Measurements from ENCODE around the gene ZNF586.
"Not testable (repeated sequence)": the region's sequence is repeated elsewhere in the genome, so short reads cannot be mapped to it uniquely, and the experiment has no call there.

ZNF586 gene

GRCh38 chr19:57796580-57796979 is 27.1 kb downstream of the ZNF586 start:
- peaks cover 20% of the 10 kb centered on the region for H3K36me3 ChIP-seq (ENCODE audit: insufficient read depth, low read length)
- not testable (repeated sequence) for H3K9ac ChIP-seq (ENCODE audit: low read depth, low read length); H3K9me3 ChIP-seq (ENCODE audit: insufficient read depth, low read depth, low read length); H3K27ac ChIP-seq (ENCODE audit: low read depth, low read length); H3K4me3 ChIP-seq (ENCODE audit: low read length); H3K27me3 ChIP-seq (ENCODE audit: insufficient read depth, low read length)
- 97% methylated on average over 1 of the region's 1 CpG for WGBS
- peaks cover 23% of the 10 kb centered on the region for H3K4me1 ChIP-seq (ENCODE audit: insufficient read depth, low read length)

GRCh38 chr19:57800696-57801095 is 31.2 kb downstream of the ZNF586 start:
- H3K27ac ChIP-seq (ENCODE audit: low read depth, low read length) = no peak overlapping the region
- peaks cover 45% of the 10 kb centered on the region for H3K4me1 ChIP-seq (ENCODE audit: insufficient read depth, low read length)
- no peaks in the 10 kb centered on the region for H3K27me3 ChIP-seq (ENCODE audit: insufficient read depth, low read length)
- 80% methylated on average over 5 of the region's 5 CpGs for WGBS
- H3K9me3 ChIP-seq (ENCODE audit: insufficient read depth, low read depth, low read length) = no peaks in the 10 kb centered on the region
- H3K4me3 ChIP-seq (ENCODE audit: low read length) = no peak overlapping the region
- no peak overlapping the region for H3K9ac ChIP-seq (ENCODE audit: low read depth, low read length)
- peaks cover 6% of the 10 kb centered on the region; the same call in 1 of the 2 replicates for H3K36me3 ChIP-seq (ENCODE audit: insufficient read depth, low read length)

GRCh38 chr19:57802269-57802668 is 32.8 kb downstream of the ZNF586 start:
- 59% methylated on average over 4 of the region's 4 CpGs for WGBS
- H3K27me3 ChIP-seq (ENCODE audit: insufficient read depth, low read length) = no peaks in the 10 kb centered on the region

GRCh38 chr19:57803265-57803593 is 33.8 kb downstream of the ZNF586 start:
- H3K9ac ChIP-seq (ENCODE audit: low read depth, low read length) = peak overlapping the region; percentile 88
- no peaks in the 10 kb centered on the region for H3K27me3 ChIP-seq (ENCODE audit: insufficient read depth, low read length)
- H3K4me1 ChIP-seq (ENCODE audit: insufficient read depth, low read length) = peaks cover 45% of the 10 kb centered on the region
- peaks cover 12% of the 10 kb centered on the region for H3K36me3 ChIP-seq (ENCODE audit: insufficient read depth, low read length)
- 3% methylated on average over 6 of the region's 6 CpGs for WGBS
- H3K4me3 ChIP-seq (ENCODE audit: low read length) = peak overlapping the region; percentile 63
- H3K9me3 ChIP-seq (ENCODE audit: insufficient read depth, low read depth, low read length) = no peaks in the 10 kb centered on the region
- H3K27ac ChIP-seq (ENCODE audit: low read depth, low read length) = peak overlapping the region; percentile 96

More at GRCh38 chr19:57802269-57802668, 32.8 kb downstream of the ZNF586 start:
- Histone ChIP-seq H3K9me3 (ENCODE audit: insufficient read depth, low read depth, low read length) (no peaks in the 10 kb centered on the region), H3K36me3 (ENCODE audit: insufficient read depth, low read length) (peaks cover 5% of the 10 kb centered on the region; the same call in 1 of the 2 replicates), H3K27ac (ENCODE audit: low read depth, low read length) (peak overlapping the region; percentile 72), H3K9ac (ENCODE audit: low read depth, low read length) (peak overlapping the region; percentile 33; the same call in 1 of the 2 replicates), H3K4me1 (ENCODE audit: insufficient read depth, low read length) (peaks cover 45% of the 10 kb centered on the region), H3K4me3 (ENCODE audit: low read length) (peak overlapping the region; percentile 11; the same call in 1 of the 2 replicates)

- Histone ChIP-seq H3K27ac (ENCODE audit: low read depth, low read length) (peak overlapping the region; percentile 96), H3K4me1 (ENCODE audit: insufficient read depth, low read length) (peaks cover 45% of the 10 kb centered on the region), H3K36me3 (ENCODE audit: insufficient read depth, low read length) (peaks cover 17% of the 10 kb centered on the region), H3K4me3 (ENCODE audit: low read length) (peak overlapping the region; percentile 63), H3K27me3 (ENCODE audit: insufficient read depth, low read length) (no peaks in the 10 kb centered on the region), H3K9me3 (ENCODE audit: insufficient read depth, low read depth, low read length) (no peaks in the 10 kb centered on the region), H3K9ac (ENCODE audit: low read depth, low read length) (peak overlapping the region; percentile 88)
- WGBS = under 1% methylated on average over 18 of the region's 19 CpGs
Observed at GRCh38 chr19:57803594-57804325, 34.3 kb downstream of the ZNF586 start.

- WGBS = 98% methylated on average over 2 of the region's 2 CpGs
- H3K27ac ChIP-seq (ENCODE audit: low read depth, low read length) = no peak overlapping the region
- peaks cover 41% of the 10 kb centered on the region for H3K36me3 ChIP-seq (ENCODE audit: insufficient read depth, low read length)
- H3K9ac ChIP-seq (ENCODE audit: low read depth, low read length) = no peak overlapping the region
- H3K9me3 ChIP-seq (ENCODE audit: insufficient read depth, low read depth, low read length) = no peaks in the 10 kb centered on the region
- H3K4me3 ChIP-seq (ENCODE audit: low read length) = no peak overlapping the region
- H3K27me3 ChIP-seq (ENCODE audit: insufficient read depth, low read length) = no peaks in the 10 kb centered on the region
- peaks cover 12% of the 10 kb centered on the region for H3K4me1 ChIP-seq (ENCODE audit: insufficient read depth, low read length)
Observed at GRCh38 chr19:57807541-57807940, 38.1 kb downstream of the ZNF586 start.

- 89% methylated on average over 16 of the region's 17 CpGs for WGBS
- Histone ChIP-seq H3K27ac (ENCODE audit: low read depth, low read length) (peak overlapping the region; percentile 23; the same call in 1 of the 2 replicates), H3K36me3 (ENCODE audit: insufficient read depth, low read length) (peaks cover 46% of the 10 kb centered on the region)
- H3K4me1 ChIP-seq (ENCODE audit: insufficient read depth, low read length); H3K9ac ChIP-seq (ENCODE audit: low read depth, low read length); H3K4me3 ChIP-seq (ENCODE audit: low read length); H3K27me3 ChIP-seq (ENCODE audit: insufficient read depth, low read length); H3K9me3 ChIP-seq (ENCODE audit: insufficient read depth, low read depth, low read length): not testable (repeated sequence)
Observed at GRCh38 chr19:57810410-57811295, 41.2 kb downstream of the ZNF586 start.

- 93% methylated on average over 3 of the region's 3 CpGs for WGBS
- Histone ChIP-seq H3K36me3 (ENCODE audit: insufficient read depth, low read length) (peaks cover 43% of the 10 kb centered on the region), H3K27me3 (ENCODE audit: insufficient read depth, low read length) (no peaks in the 10 kb centered on the region), H3K9ac (ENCODE audit: low read depth, low read length) (no peak overlapping the region), H3K4me3 (ENCODE audit: low read length) (no peak overlapping the region), H3K27ac (ENCODE audit: low read depth, low read length) (no peak overlapping the region), H3K9me3 (ENCODE audit: insufficient read depth, low read depth, low read length) (no peaks in the 10 kb centered on the region), H3K4me1 (ENCODE audit: insufficient read depth, low read length) (peaks cover 5% of the 10 kb centered on the region; the same call in 1 of the 2 replicates)
Observed at GRCh38 chr19:57812226-57812625, 42.8 kb downstream of the ZNF586 start.

- not testable (repeated sequence) for H3K27ac ChIP-seq (ENCODE audit: low read depth, low read length); H3K4me1 ChIP-seq (ENCODE audit: insufficient read depth, low read length); H3K9me3 ChIP-seq (ENCODE audit: insufficient read depth, low read depth, low read length); H3K27me3 ChIP-seq (ENCODE audit: insufficient read depth, low read length); H3K9ac ChIP-seq (ENCODE audit: low read depth, low read length)
- 97% methylated on average over 11 of the region's 13 CpGs for WGBS
- Histone ChIP-seq H3K4me3 (ENCODE audit: low read length) (peak overlapping the region; percentile 94), H3K36me3 (ENCODE audit: insufficient read depth, low read length) (peaks cover 34% of the 10 kb centered on the region)
Observed at GRCh38 chr19:57812975-57813820, 43.7 kb downstream of the ZNF586 start.

- no peaks in the 10 kb centered on the region for H3K9me3 ChIP-seq (ENCODE audit: insufficient read depth, low read depth, low read length)
- H3K27me3 ChIP-seq (ENCODE audit: insufficient read depth, low read length) = no peaks in the 10 kb centered on the region
- peak overlapping the region; percentile 66 for H3K27ac ChIP-seq (ENCODE audit: low read depth, low read length)
- peaks cover 12% of the 10 kb centered on the region for H3K4me1 ChIP-seq (ENCODE audit: insufficient read depth, low read length)
- peak overlapping the region; percentile 94 for H3K4me3 ChIP-seq (ENCODE audit: low read length)
- H3K9ac ChIP-seq (ENCODE audit: low read depth, low read length) = peak overlapping the region; percentile 89
- WGBS = 17% methylated on average over 13 of the region's 13 CpGs
- peaks cover 28% of the 10 kb centered on the region for H3K36me3 ChIP-seq (ENCODE audit: insufficient read depth, low read length)
Observed at GRCh38 chr19:57813919-57814504, 44.5 kb downstream of the ZNF586 start.
